ENCODE data around the gene GRM7. TPM values are rescaled to one million over a fixed set of nuclear protein-coding genes. Genes with fewer than 3 reads are reported as not detected.

Gene GRM7
- total and polyA plus RNA-seq, 12 donors, result 0.27 to 7.8 (median 3.2) TPM; not detected in 3

GRCh38 chr3:7543294-7543880 is 682.5 kb downstream of the GRM7 start:
- Histone ChIP-seq H3K4me3 (no peak overlapping the region), H3K27ac (no peak overlapping the region), H3K36me3 (replicated peaks in 1 of 2) (no peaks in the 10 kb centered on the region), H3K9me3 (replicated peaks in 1 of 3) (no peaks in the 10 kb centered on the region), H3K27me3 (peaks cover 4% of the 10 kb centered on the region), H3K4me1 (replicated peaks in 1 of 2) (no peaks in the 10 kb centered on the region)
- intact Hi-C loops (cut with DNase I), result loop anchor here in 1 of 2 donors (10.0 kb wide), 1 partner anchor 259 kb away; no protein-coding TSS in a partner anchor
- DNase-seq, result peak in 1 of 7 donors; percentile 69
- WGBS, 4 donors, result 55 to 64% (median 61%) methylated on average over 5 of the region's 5 CpGs
- TF ChIP-seq POLR2A (IDR thresholded peaks at IDR 0.05), result no peak
- TF ChIP-seq CTCF (IDR thresholded peaks at IDR 0.05), result no peak

- H3K9me3 ChIP-seq (replicated peaks in 1 of 3), result no peaks in the 10 kb centered on the region
- TF ChIP-seq CTCF (IDR thresholded peaks at IDR 0.05) (no peak), POLR2A (IDR thresholded peaks at IDR 0.05) (no peak)
- DNase-seq, result no peak
- peaks cover 4% of the 10 kb centered on the region for H3K27me3 ChIP-seq
- intact Hi-C loops (cut with DNase I), result loop anchor here (5.0 to 10.0 kb wide), 2 partner anchors 258 to 261 kb away; no protein-coding TSS in a partner anchor
- H3K27ac ChIP-seq, result no peak overlapping the region
- H3K4me1 ChIP-seq (replicated peaks in 1 of 2), result no peaks in the 10 kb centered on the region
- H3K36me3 ChIP-seq (replicated peaks in 1 of 2), result no peaks in the 10 kb centered on the region
- H3K4me3 ChIP-seq, result no peak overlapping the region
- WGBS, 4 donors, result 88 to 93% (median 90%) methylated on average over 3 of the region's 3 CpGs
Measured at GRCh38 chr3:7545334-7545733, 684.4 kb downstream of the GRM7 start.

- WGBS, 4 donors, result 17 to 41% (median 38%) methylated on average over 4 of the region's 4 CpGs
- Histone ChIP-seq H3K27me3 (peaks cover 4% of the 10 kb centered on the region), H3K9me3 (replicated peaks in 1 of 3) (no peaks in the 10 kb centered on the region), H3K36me3 (replicated peaks in 1 of 2) (no peaks in the 10 kb centered on the region), H3K27ac (no peak overlapping the region), H3K4me3 (no peak overlapping the region), H3K4me1 (replicated peaks in 1 of 2) (no peaks in the 10 kb centered on the region)
- peak in 5 of 6 experiments; percentile 36 to 51 (median 39) for TF ChIP-seq CTCF (IDR thresholded peaks at IDR 0.05)
- no peak for TF ChIP-seq POLR2A (IDR thresholded peaks at IDR 0.05)
- intact Hi-C loops (cut with DNase I), result loop anchor here (5.0 to 10.0 kb wide), 2 partner anchors 259 to 261 kb away; no protein-coding TSS in a partner anchor
- DNase-seq, result peak in 5 of 7 donors; percentile 11 to 55 (median 18)
Measured at GRCh38 chr3:7546253-7546652, 685.3 kb downstream of the GRM7 start.

GRCh38 chr3:7547826-7548225 is 686.9 kb downstream of the GRM7 start:
- no peaks in the 10 kb centered on the region for H3K27me3 ChIP-seq
- no peak for DNase-seq
- WGBS, 4 donors, result 80 to 100% (median 85%) methylated on average over 1 of the region's 1 CpG

GRCh38 chr3:7562892-7563291 is 702.0 kb downstream of the GRM7 start:
- no peaks in the 10 kb centered on the region for H3K4me1 ChIP-seq (replicated peaks in 1 of 2)
- 26 to 98% (median 94%) methylated on average over 1 of the region's 1 CpG for WGBS, 4 donors
- no peaks in the 10 kb centered on the region for H3K36me3 ChIP-seq (replicated peaks in 1 of 2)
- H3K27me3 ChIP-seq, result no peaks in the 10 kb centered on the region
- no peak overlapping the region for H3K4me3 ChIP-seq
- no peak for DNase-seq
- TF ChIP-seq POLR2A (IDR thresholded peaks at IDR 0.05) (no peak), CTCF (IDR thresholded peaks at IDR 0.05) (no peak)
- H3K27ac ChIP-seq, result no peak overlapping the region
- intact Hi-C loops (cut with DNase I), result no loop called here
- no peaks in the 10 kb centered on the region for H3K9me3 ChIP-seq (replicated peaks in 1 of 3)

More at GRCh38 chr3:7547826-7548225, 686.9 kb downstream of the GRM7 start:
- Histone ChIP-seq H3K4me1 (replicated peaks in 1 of 2) (no peaks in the 10 kb centered on the region), H3K4me3 (no peak overlapping the region), H3K27ac (no peak overlapping the region), H3K36me3 (replicated peaks in 1 of 2) (no peaks in the 10 kb centered on the region), H3K9me3 (replicated peaks in 1 of 3) (no peaks in the 10 kb centered on the region)
- intact Hi-C loops (cut with DNase I), result loop anchor here (5.0 to 10.0 kb wide), 2 partner anchors 261 to 263 kb away; no protein-coding TSS in a partner anchor
- TF ChIP-seq POLR2A (IDR thresholded peaks at IDR 0.05), result no peak

Measured in adrenal gland (tissue), 12 donors.